Measurements from ENCODE around the gene GNA15. TPM values are rescaled to one million over a fixed set of nuclear protein-coding genes. Genes with fewer than 3 reads are reported as not detected.
"Not testable (repeated sequence)": the region's sequence is repeated elsewhere in the genome, so short reads cannot be mapped to it uniquely, and the experiment has no call there.

Gene GNA15
- polyA plus RNA-seq, 3 donors: 0.86 to 8.5 (median 6.9) TPM

- WGBS, 3 donors: 86 to 92% (median 90%) methylated on average over 17 of the region's 17 CpGs
- no peak overlapping the region for H3K27ac ChIP-seq (ENCODE audit: low read depth, low read length)
Measured at GRCh38 chr19:3194106-3195087, 58.6 kb downstream of the GNA15 start.

GRCh38 chr19:3196064-3196932 is 60.5 kb downstream of the GNA15 start:
- no peak overlapping the region for H3K27ac ChIP-seq (ENCODE audit: low read depth, low read length)
- WGBS, 3 donors: 94 to 95% (median 94%) methylated on average over 37 to 42 of the region's 42 CpGs

- H3K27ac ChIP-seq (ENCODE audit: low read depth, low read length): no peak overlapping the region
- WGBS, 3 donors: 89 to 94% (median 91%) methylated on average over 14 of the region's 14 CpGs
Measured at GRCh38 chr19:3196933-3197205, 61.0 kb downstream of the GNA15 start.

GRCh38 chr19:3198901-3199700 is 63.3 kb downstream of the GNA15 start:
- 92 to 93% (median 92%) methylated on average over 41 to 43 of the region's 43 CpGs for WGBS, 3 donors
- H3K27ac ChIP-seq (ENCODE audit: low read depth, low read length): no peak overlapping the region

GRCh38 chr19:3201072-3201700 is 65.4 kb downstream of the GNA15 start:
- H3K27ac ChIP-seq (ENCODE audit: low read depth, low read length): no peak overlapping the region
- WGBS, 3 donors: 94 to 96% (median 96%) methylated on average over 37 to 39 of the region's 39 CpGs

- 95 to 96% (median 96%) methylated on average over 14 of the region's 14 CpGs for WGBS, 3 donors
- no peak overlapping the region for H3K27ac ChIP-seq (ENCODE audit: low read depth, low read length)
Measured at GRCh38 chr19:3201911-3202310, 66.1 kb downstream of the GNA15 start.

- WGBS, 3 donors: 87 to 92% (median 88%) methylated on average over 12 of the region's 12 CpGs
- H3K27ac ChIP-seq (ENCODE audit: low read depth, low read length): no peak overlapping the region
Measured at GRCh38 chr19:3202346-3202745, 66.5 kb downstream of the GNA15 start.

- WGBS, 3 donors: 90 to 95% (median 94%) methylated on average over 7 of the region's 7 CpGs
- not testable (repeated sequence) for H3K27ac ChIP-seq (ENCODE audit: low read depth, low read length)
Measured at GRCh38 chr19:3202895-3203294, 67.1 kb downstream of the GNA15 start.

- WGBS, 3 donors: 95 to 98% (median 95%) methylated on average over 38 to 43 of the region's 43 CpGs
- H3K27ac ChIP-seq (ENCODE audit: low read depth, low read length): no peak overlapping the region
Measured at GRCh38 chr19:3203805-3204645, 68.2 kb downstream of the GNA15 start.

GRCh38 chr19:3204646-3205275 is 68.9 kb downstream of the GNA15 start:
- H3K27ac ChIP-seq (ENCODE audit: low read depth, low read length): no peak overlapping the region
- WGBS, 3 donors: 93 to 95% (median 94%) methylated on average over 34 to 35 of the region's 35 CpGs

- 94 to 96% (median 96%) methylated on average over 27 to 28 of the region's 28 CpGs for WGBS, 3 donors
Measured at GRCh38 chr19:3206216-3206953, 70.6 kb downstream of the GNA15 start.

GRCh38 chr19:3207461-3208242 is 71.8 kb downstream of the GNA15 start:
- H3K27ac ChIP-seq (ENCODE audit: low read depth, low read length): no peak overlapping the region
- 92% methylated on average over 38 to 43 of the region's 43 CpGs for WGBS, 3 donors

More at GRCh38 chr19:3206216-3206953, 70.6 kb downstream of the GNA15 start:
- H3K27ac ChIP-seq (ENCODE audit: low read depth, low read length): no peak overlapping the region

- WGBS, 3 donors: 87 to 91% (median 88%) methylated on average over 32 to 33 of the region's 33 CpGs
- no peak overlapping the region for H3K27ac ChIP-seq (ENCODE audit: low read depth, low read length)
Measured at GRCh38 chr19:3208317-3209207, 72.7 kb downstream of the GNA15 start.

- no peak overlapping the region for H3K27ac ChIP-seq (ENCODE audit: low read depth, low read length)
- WGBS, 3 donors: 38 to 44% (median 43%) methylated on average over 20 of the region's 20 CpGs
Measured at GRCh38 chr19:3210347-3211017, 74.6 kb downstream of the GNA15 start.

All from adipose tissue (tissue), 3 donors.